Vagina (tissue), 2 donors: ENCODE data around the gene UCMA. TPM values are rescaled to one million over a fixed set of nuclear protein-coding genes. Genes with fewer than 3 reads are reported as not detected.

ENCODE experiments used
- DNase-seq, 2 donors: peaks; one replicate each; pipeline ENCODE4 v3.0.0-alpha.2; 2017; ENCODE audit errors: extremely low spot score in 2 of 2
- H3K27ac ChIP-seq: fragments of 200-600 bp; sonication (generic); one replicate; pipeline ENCODE4 v1.5.1; 2019
- H3K27me3 ChIP-seq: fragments of 200-600 bp; sonication (generic); one replicate; pipeline ENCODE4 v1.5.1; 2019
- H3K36me3 ChIP-seq, 2 donors: fragments of 200-600 bp; sonication (generic); one replicate each; pipeline ENCODE4 v1.5.1; 2017 to 2019
- H3K4me1 ChIP-seq: fragments of 200-600 bp; sonication (generic); one replicate; pipeline ENCODE4 v1.5.1; 2019
- H3K4me3 ChIP-seq, 2 donors: fragments of 200-600 bp; sonication (generic); 1 replicate in 1 of 2; 2 replicates in 1 of 2; pipeline ENCODE4 v1.5.1; 2016 to 2019
- H3K9me3 ChIP-seq: fragments of 200-600 bp; sonication (generic); one replicate; pipeline ENCODE4 v1.5.1; 2019
- POLR2A ChIP-seq, 2 donors: fragments of 450-650 bp; IDR thresholded peaks; one replicate each; pipeline ENCODE4 v1.6.1; 2017; ENCODE audit warnings: antibody characterized with exemption in 2 of 2, mild to moderate bottlenecking in 2 of 2, moderate library complexity in 2 of 2
- POLR2AphosphoS5 ChIP-seq, 2 donors: sonication (generic); formaldehyde crosslinking; IDR thresholded peaks; one replicate each; pipeline ENCODE4 v1.9.0; 2017; ENCODE audit warnings: antibody characterized with exemption in 2 of 2, mild to moderate bottlenecking in 2 of 2, low read depth in 1 of 2; ENCODE audit not compliant: insufficient read depth in 1 of 2
- intact Hi-C: fragments of 100-400 bp; cut with DNase I; formaldehyde crosslinking; loops from one replicate; pipeline ENCODE4 v1.15.1; 2023
- total RNA-seq: library from RNA; depleted of rRNA; stranded (reverse); fragments of >200 nt; gene quantifications from one replicate; pipeline ENCODE4 v1.2.3, GENCODE V29; 2016
- TF ChIP-seq, protein P1 (sequence below), 3 experiments: fragments of 450-650 bp in 2 of 3; fragments of 200-600 bp in 1 of 3; sonication (generic) in 1 of 3; IDR thresholded peaks; one replicate each; pipeline ENCODE4 v1.5.1; 2017 to 2019; ENCODE audit warnings: antibody characterized with exemption in 3 of 3, mild to moderate bottlenecking in 2 of 3, moderate library complexity in 2 of 3

Gene UCMA
- total RNA-seq, 1 donor from 2014 or later, result not detected

DNA sequence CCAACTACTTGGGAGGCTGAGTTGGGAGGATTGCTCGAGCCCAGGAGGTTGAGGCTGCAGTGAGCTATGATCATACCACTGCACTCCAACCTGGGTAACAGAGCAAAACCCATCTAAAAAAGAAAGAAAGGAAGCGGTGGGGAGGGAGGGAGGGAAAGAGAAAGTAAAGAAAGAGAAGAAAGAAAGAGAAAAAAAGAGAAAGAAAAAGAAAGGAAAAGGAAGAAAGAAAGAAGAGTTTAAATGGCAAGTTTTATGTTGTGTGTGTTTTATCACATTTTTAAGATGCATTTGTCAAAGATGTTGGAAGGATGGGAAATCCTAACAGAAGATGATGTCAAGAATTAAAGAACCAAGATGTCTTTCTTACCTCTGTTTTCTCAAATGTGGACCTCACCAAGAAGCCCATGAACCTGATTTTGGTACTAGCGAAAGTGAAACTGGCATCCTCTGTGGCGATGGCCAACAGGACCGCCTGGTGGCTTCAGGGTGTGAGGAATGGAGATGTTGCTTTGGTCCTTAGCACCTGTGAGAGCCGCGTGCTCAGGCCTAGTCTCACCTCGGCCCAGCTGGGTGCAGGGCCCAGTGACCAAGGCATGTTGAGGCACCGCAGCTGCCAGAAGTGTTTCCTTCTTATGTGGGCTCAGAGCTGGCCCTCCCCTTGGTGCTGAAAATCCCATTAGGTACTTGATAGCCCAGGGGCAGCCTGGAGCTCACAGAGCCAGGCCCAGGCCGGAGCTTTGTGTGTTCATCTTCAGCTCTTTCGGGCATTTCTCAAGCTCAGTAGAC, 9.8 kb downstream of the UCMA start:
- no peak overlapping the region for H3K27ac ChIP-seq
- no peak for TF ChIP-seq POLR2A (IDR thresholded peaks at IDR 0.05)
- TF ChIP-seq POLR2AphosphoS5 (IDR thresholded peaks at IDR 0.05; ENCODE audit: insufficient read depth in 1 of 2, low read depth in 1 of 2), result no peak
- no peaks in the 10 kb centered on the region for H3K27me3 ChIP-seq
- no peak overlapping the region for H3K4me3 ChIP-seq
- DNase-seq, result no peak
- H3K9me3 ChIP-seq, result no peaks in the 10 kb centered on the region
- intact Hi-C loops, result no loop called here
- no peaks in the 10 kb centered on the region for H3K4me1 ChIP-seq
- no peaks in the 10 kb centered on the region for H3K36me3 ChIP-seq

DNA sequence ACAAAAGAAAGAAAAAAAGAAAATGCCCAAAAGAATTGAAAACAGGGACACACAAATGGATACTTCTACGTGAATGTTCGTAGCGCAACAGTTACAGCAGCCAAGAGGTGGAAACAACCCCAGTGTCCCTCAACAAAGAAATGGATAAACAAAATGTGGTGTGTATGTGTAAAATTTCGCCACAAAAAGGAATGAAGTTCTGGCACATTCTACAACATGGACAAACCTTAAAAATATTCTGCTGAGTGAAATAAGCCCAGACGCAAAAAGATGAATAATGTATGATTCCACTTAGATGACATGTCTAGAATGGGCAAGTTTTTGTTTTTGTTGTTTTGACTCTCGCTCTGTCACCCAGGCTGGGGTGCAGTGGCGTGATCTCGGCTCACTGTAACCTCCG, 10.9 kb downstream of the UCMA start:
- Histone ChIP-seq H3K27me3 (no peaks in the 10 kb centered on the region), H3K27ac (no peak overlapping the region), H3K4me3 (no peak overlapping the region), H3K36me3 (no peaks in the 10 kb centered on the region), H3K4me1 (no peaks in the 10 kb centered on the region), H3K9me3 (no peaks in the 10 kb centered on the region)
- no peak for TF ChIP-seq POLR2AphosphoS5 (IDR thresholded peaks at IDR 0.05; ENCODE audit: insufficient read depth in 1 of 2, low read depth in 1 of 2)
- TF ChIP-seq, protein P1, sequence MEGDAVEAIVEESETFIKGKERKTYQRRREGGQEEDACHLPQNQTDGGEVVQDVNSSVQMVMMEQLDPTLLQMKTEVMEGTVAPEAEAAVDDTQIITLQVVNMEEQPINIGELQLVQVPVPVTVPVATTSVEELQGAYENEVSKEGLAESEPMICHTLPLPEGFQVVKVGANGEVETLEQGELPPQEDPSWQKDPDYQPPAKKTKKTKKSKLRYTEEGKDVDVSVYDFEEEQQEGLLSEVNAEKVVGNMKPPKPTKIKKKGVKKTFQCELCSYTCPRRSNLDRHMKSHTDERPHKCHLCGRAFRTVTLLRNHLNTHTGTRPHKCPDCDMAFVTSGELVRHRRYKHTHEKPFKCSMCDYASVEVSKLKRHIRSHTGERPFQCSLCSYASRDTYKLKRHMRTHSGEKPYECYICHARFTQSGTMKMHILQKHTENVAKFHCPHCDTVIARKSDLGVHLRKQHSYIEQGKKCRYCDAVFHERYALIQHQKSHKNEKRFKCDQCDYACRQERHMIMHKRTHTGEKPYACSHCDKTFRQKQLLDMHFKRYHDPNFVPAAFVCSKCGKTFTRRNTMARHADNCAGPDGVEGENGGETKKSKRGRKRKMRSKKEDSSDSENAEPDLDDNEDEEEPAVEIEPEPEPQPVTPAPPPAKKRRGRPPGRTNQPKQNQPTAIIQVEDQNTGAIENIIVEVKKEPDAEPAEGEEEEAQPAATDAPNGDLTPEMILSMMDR (IDR thresholded peaks at IDR 0.05), result no peak
- no peak for TF ChIP-seq POLR2A (IDR thresholded peaks at IDR 0.05)
- no peak for DNase-seq
- intact Hi-C loops, result no loop called here

- Histone ChIP-seq H3K36me3 (no peaks in the 10 kb centered on the region), H3K9me3 (no peaks in the 10 kb centered on the region), H3K4me1 (no peaks in the 10 kb centered on the region), H3K27me3 (no peaks in the 10 kb centered on the region), H3K27ac (no peak overlapping the region), H3K4me3 (no peak overlapping the region)
- TF ChIP-seq, protein P1 (IDR thresholded peaks at IDR 0.05), result no peak
- TF ChIP-seq POLR2A (IDR thresholded peaks at IDR 0.05) (no peak), POLR2AphosphoS5 (IDR thresholded peaks at IDR 0.05; ENCODE audit: insufficient read depth in 1 of 2, low read depth in 1 of 2) (no peak)
- intact Hi-C loops, result no loop called here
- no peak for DNase-seq
Measured at GRCh38 chr10:13222566-13222965, 11.6 kb downstream of the UCMA start.

DNA sequence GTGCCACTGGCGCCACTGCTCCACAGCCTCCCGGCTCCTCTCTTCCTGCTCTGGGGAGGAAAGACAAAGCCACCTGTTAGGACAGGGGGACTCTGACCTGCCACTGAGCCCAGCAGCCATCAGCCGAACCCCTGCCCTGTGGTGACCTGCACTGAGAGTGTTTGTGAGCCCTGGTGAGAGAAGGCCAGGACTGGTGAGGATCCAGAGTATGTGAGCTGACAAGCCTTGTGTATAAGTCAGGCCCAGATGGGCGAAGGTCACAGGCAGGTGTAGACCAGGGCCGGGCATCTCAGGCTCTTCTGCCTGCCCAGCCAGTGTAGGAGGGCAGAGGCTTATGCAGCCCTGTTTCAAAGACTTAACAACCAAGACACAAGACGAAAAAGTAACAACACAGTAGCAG, 12.0 kb downstream of the UCMA start:
- Histone ChIP-seq H3K27ac (no peak overlapping the region), H3K9me3 (no peaks in the 10 kb centered on the region), H3K27me3 (no peaks in the 10 kb centered on the region), H3K4me1 (no peaks in the 10 kb centered on the region), H3K36me3 (no peaks in the 10 kb centered on the region), H3K4me3 (no peak overlapping the region)
- no peak for DNase-seq
- intact Hi-C loops, result no loop called here
- no peak for TF ChIP-seq POLR2A (IDR thresholded peaks at IDR 0.05)
- no peak for TF ChIP-seq POLR2AphosphoS5 (IDR thresholded peaks at IDR 0.05; ENCODE audit: insufficient read depth in 1 of 2, low read depth in 1 of 2)
- TF ChIP-seq, protein P1 (IDR thresholded peaks at IDR 0.05), result no peak

DNA sequence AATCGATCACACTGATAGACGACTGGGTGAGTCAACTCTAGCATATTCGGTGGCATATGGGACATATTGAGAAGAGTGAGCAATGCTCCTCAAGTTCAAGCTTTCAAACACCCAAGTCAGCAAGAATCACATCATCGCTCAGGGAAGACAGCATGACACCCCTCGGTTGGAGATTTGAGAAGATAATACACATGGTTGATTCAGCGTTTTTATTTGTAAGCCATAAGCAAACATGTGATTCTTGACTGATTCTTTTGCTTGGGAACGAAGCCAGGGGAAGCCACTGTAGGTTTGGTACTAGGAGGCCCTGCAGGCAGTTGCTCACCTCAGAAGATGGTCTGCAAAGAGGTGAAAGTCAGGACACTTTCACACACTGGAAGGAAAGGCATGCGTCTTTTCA, 12.6 kb downstream of the UCMA start:
- Histone ChIP-seq H3K27ac (no peak overlapping the region), H3K36me3 (no peaks in the 10 kb centered on the region), H3K9me3 (no peaks in the 10 kb centered on the region), H3K4me3 (no peak overlapping the region), H3K27me3 (no peaks in the 10 kb centered on the region), H3K4me1 (no peaks in the 10 kb centered on the region)
- intact Hi-C loops, result no loop called here
- DNase-seq, result no peak
- TF ChIP-seq POLR2AphosphoS5 (IDR thresholded peaks at IDR 0.05; ENCODE audit: insufficient read depth in 1 of 2, low read depth in 1 of 2), result no peak
- TF ChIP-seq, protein P1 (IDR thresholded peaks at IDR 0.05), result no peak
- TF ChIP-seq POLR2A (IDR thresholded peaks at IDR 0.05), result no peak
